Astrocyte (in vitro differentiated cells and primary cell): ENCODE measurements around the gene SMAD7. TPM values are rescaled to one million over a fixed set of nuclear protein-coding genes. Genes with fewer than 3 reads are reported as not detected.

ENCODE experiments used
- DNase-seq: peaks from one replicate; pipeline ENCODE4 v3.0.0-alpha.2; 2010; ENCODE audit warnings: low read depth
- FAIRE-seq: peaks from 2 replicates; lab custom pipeline; 2011; peaks lifted over from hg19 to GRCh38; lab: Jason Lieb, UNC
- H2AFZ ChIP-seq: 2 replicates; pipeline ENCODE4 v1.6.0; 2012; ENCODE audit warnings: low read depth, low read length, inconsistent platforms
- H3K27ac ChIP-seq: 2 replicates; pipeline ENCODE4 v1.5.1; 2011; ENCODE audit warnings: low read depth, low read length, inconsistent platforms
- H3K27me3 ChIP-seq: 2 replicates; pipeline ENCODE4 v1.6.0; 2011; ENCODE audit warnings: low read length, inconsistent platforms; ENCODE audit not compliant: insufficient read depth
- H3K36me3 ChIP-seq: 2 replicates; pipeline ENCODE4 v1.5.1; 2011; ENCODE audit warnings: low read length, inconsistent platforms; ENCODE audit not compliant: insufficient read depth
- H3K4me1 ChIP-seq: 2 replicates; pipeline ENCODE4 v1.5.1; 2011; ENCODE audit warnings: low read length, inconsistent platforms; ENCODE audit not compliant: insufficient read depth
- H3K4me2 ChIP-seq: 2 replicates; pipeline ENCODE4 v1.6.0; 2012; ENCODE audit warnings: low read length, inconsistent platforms
- H3K4me3 ChIP-seq: 2 replicates; pipeline ENCODE4 v1.5.1; 2011; ENCODE audit warnings: low read depth, mild to moderate bottlenecking, low read length, inconsistent platforms; ENCODE audit not compliant: insufficient read depth
- H3K79me2 ChIP-seq: 2 replicates; pipeline ENCODE4 v1.6.0; 2012; ENCODE audit warnings: mild to moderate bottlenecking, low read length, inconsistent platforms; ENCODE audit not compliant: insufficient read depth
- H3K9ac ChIP-seq: 2 replicates; pipeline ENCODE4 v1.6.0; 2012; ENCODE audit warnings: mild to moderate bottlenecking, low read length, inconsistent platforms
- H3K9me3 ChIP-seq: 2 replicates; pipeline ENCODE4 v1.5.1; 2012; ENCODE audit warnings: low read depth, mild to moderate bottlenecking, low read length, inconsistent platforms; ENCODE audit not compliant: insufficient read depth
- H4K20me1 ChIP-seq: 2 replicates; pipeline ENCODE4 v1.6.0; 2012; ENCODE audit warnings: low read length, inconsistent platforms; ENCODE audit not compliant: insufficient read depth
- H3K27ac Mint-ChIP-seq: one replicate; pipeline ENCODE4 v1.8.0; 2021; ENCODE audit warnings: mild to moderate bottlenecking, mixed read lengths; ENCODE audit not compliant: unreplicated experiment
- H3K27me3 Mint-ChIP-seq: one replicate; pipeline ENCODE4 v1.8.0; 2021; ENCODE audit warnings: low read depth, mixed read lengths; ENCODE audit not compliant: unreplicated experiment
- H3K36me3 Mint-ChIP-seq: one replicate; pipeline ENCODE4 v1.8.0; 2021; ENCODE audit warnings: low read depth, mixed read lengths; ENCODE audit not compliant: unreplicated experiment
- H3K4me1 Mint-ChIP-seq: one replicate; pipeline ENCODE4 v1.8.0; 2021; ENCODE audit warnings: low read depth, mixed read lengths; ENCODE audit not compliant: unreplicated experiment
- H3K4me3 Mint-ChIP-seq: one replicate; pipeline ENCODE4 v1.8.0; 2021; ENCODE audit warnings: mild to moderate bottlenecking, moderate library complexity, mixed read lengths; ENCODE audit not compliant: unreplicated experiment
- H3K9me3 Mint-ChIP-seq: one replicate; pipeline ENCODE4 v1.8.0; 2021; ENCODE audit warnings: mild to moderate bottlenecking, mixed read lengths; ENCODE audit not compliant: unreplicated experiment
- EZH2 ChIP-seq: IDR thresholded peaks from 2 replicates; pipeline ENCODE4 v1.6.1; 2012; ENCODE audit warnings: mild to moderate bottlenecking, low read length, inconsistent platforms; ENCODE audit not compliant: insufficient read depth
- total RNA-seq: library from RNA; stranded (reverse); gene quantifications from 2 replicates; pipeline ENCODE4 v1.2.1, GENCODE V29; 2021
- TF ChIP-seq, protein P1 (sequence below): IDR thresholded peaks from 2 replicates; pipeline ENCODE4 v1.5.1; 2011; ENCODE audit warnings: low read depth, mild to moderate bottlenecking, inconsistent platforms, low read length, moderate library complexity; ENCODE audit not compliant: insufficient read depth

The SMAD7 gene
- total RNA-seq, 1 donor from 2014 or later, result 62.9 TPM

DNA sequence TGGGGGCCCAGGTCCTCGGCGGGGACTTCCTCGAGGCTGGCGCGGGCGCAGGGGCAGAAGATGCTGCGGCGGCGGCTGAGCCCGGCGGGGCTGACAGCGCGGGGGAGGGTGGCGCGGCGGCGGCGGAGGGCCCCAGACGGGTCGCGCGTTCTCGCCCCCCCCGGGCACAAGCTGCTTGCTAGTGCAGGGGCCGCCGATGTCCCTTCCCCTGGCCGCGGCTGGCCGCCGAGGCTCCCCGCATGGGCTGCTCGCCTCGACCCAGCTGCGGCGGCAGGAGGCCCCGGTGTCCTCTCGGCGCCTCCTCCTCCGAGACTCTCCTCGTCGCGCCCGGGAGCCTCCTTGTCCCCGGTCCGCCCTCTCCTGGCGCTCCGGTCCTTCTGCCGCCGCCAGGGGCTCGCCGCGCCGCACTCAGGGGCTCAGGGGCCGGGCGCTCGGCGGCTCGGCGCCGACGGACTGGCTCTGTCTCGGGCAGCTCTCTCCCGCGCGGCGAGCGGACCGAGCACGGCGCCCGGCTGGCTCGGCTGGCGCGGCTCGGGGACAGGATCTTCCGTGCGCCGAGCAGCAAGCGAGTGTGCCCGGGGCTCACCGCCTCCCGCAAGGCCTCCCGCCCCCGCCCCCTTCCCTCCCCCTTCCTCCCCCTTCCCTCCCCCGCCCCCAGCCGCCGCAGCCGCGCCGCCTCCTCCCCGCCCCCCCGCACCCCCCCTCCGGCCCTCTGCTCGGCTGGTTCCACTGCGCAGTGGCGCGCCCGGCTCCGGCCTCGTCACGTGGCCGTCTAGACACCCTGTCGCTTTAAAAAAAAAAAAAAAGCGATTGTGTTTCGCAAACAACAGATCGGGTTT is 902 bp upstream of the SMAD7 start:
- Histone ChIP-seq H3K27ac (peak overlapping the region; percentile 98), H3K4me1 (peaks cover 38% of the 10 kb centered on the region), H4K20me1 (peaks cover 44% of the 10 kb centered on the region), H3K4me3 (peak overlapping the region; percentile 99), H2AFZ (no peak overlapping the region), H3K79me2 (peaks cover 51% of the 10 kb centered on the region), H3K4me2 (peak overlapping the region; percentile 100), H3K9me3 (no peaks in the 10 kb centered on the region), H3K27me3 (no peaks in the 10 kb centered on the region), H3K36me3 (peaks cover 17% of the 10 kb centered on the region), H3K9ac (peak overlapping the region; percentile 97)
- Mint-ChIP-seq H3K27me3 (no peaks in the 10 kb centered on the region), H3K27ac (peak overlapping the region; percentile 99), H3K9me3 (no peaks in the 10 kb centered on the region), H3K4me1 (peaks cover 22% of the 10 kb centered on the region), H3K36me3 (peaks cover 28% of the 10 kb centered on the region), H3K4me3 (peak overlapping the region; percentile 98)
- DNase-seq, result peak; percentile 80
- TF ChIP-seq EZH2, result no peak
- TF ChIP-seq, protein P1, sequence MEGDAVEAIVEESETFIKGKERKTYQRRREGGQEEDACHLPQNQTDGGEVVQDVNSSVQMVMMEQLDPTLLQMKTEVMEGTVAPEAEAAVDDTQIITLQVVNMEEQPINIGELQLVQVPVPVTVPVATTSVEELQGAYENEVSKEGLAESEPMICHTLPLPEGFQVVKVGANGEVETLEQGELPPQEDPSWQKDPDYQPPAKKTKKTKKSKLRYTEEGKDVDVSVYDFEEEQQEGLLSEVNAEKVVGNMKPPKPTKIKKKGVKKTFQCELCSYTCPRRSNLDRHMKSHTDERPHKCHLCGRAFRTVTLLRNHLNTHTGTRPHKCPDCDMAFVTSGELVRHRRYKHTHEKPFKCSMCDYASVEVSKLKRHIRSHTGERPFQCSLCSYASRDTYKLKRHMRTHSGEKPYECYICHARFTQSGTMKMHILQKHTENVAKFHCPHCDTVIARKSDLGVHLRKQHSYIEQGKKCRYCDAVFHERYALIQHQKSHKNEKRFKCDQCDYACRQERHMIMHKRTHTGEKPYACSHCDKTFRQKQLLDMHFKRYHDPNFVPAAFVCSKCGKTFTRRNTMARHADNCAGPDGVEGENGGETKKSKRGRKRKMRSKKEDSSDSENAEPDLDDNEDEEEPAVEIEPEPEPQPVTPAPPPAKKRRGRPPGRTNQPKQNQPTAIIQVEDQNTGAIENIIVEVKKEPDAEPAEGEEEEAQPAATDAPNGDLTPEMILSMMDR, result no peak
- no peak for FAIRE-seq

DNA sequence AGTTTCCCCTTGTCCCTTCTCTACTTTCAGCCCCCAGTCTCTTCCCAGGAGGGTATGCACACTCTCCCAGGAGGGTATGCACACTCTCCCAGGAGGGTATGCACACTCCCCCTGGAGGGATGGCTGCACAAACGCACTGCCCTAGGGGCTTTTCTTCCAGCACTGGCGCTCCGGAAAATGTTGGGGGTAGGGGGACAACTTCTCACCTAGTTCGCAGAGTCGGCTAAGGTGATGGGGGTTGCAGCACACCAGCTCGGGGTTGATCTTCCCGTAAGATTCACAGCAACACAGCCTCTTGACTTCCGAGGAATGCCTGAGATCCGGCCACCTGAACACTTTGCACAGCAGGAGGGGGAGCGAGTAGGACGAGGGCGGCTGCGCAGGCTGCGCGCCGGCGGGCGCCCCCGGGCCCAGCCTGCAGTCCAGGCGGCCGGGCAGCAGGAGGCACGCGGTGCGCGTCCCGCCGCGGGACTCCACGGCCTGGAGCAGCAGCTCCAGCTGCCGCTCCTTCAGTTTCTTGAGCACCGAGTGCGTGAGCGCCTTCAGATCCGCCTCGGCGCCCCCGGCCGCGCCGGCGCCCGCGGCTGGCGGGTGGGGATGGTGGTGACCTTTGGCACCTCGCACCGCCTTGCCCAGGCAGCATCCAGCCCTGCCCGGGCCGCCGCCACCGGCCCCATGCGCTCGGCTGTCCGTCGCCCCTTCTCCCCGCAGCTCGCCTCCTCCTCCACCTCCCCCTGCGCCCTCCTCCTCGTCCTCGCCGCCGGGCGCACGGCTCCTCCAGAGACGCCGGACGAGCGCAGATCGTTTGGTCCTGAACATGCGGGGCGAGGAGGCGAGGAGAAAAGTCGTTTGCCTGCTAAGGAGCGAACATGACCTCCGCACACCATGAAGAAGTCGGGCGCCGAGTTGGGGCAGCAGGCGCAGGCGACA is 894 bp downstream of the SMAD7 start:
- no peak overlapping the region for H2AFZ ChIP-seq
- no peaks in the 10 kb centered on the region for H3K27me3 ChIP-seq
- H3K4me3 Mint-ChIP-seq, result peak overlapping the region; percentile 96
- H3K27ac ChIP-seq, result peak overlapping the region; percentile 89
- peaks cover 33% of the 10 kb centered on the region for H3K36me3 Mint-ChIP-seq
- H3K27me3 Mint-ChIP-seq, result no peaks in the 10 kb centered on the region
- peak overlapping the region; percentile 97 for H3K9ac ChIP-seq
- peaks cover 38% of the 10 kb centered on the region for H3K4me1 ChIP-seq
- FAIRE-seq (no peak), DNase-seq (no peak)
- peak overlapping the region; percentile 100 for H3K4me2 ChIP-seq
- peaks cover 27% of the 10 kb centered on the region for H3K36me3 ChIP-seq
- H3K4me3 ChIP-seq, result peak overlapping the region; percentile 99
- H3K4me1 Mint-ChIP-seq, result peaks cover 19% of the 10 kb centered on the region
- peaks cover 62% of the 10 kb centered on the region for H4K20me1 ChIP-seq
- peaks cover 69% of the 10 kb centered on the region for H3K79me2 ChIP-seq
- peak overlapping the region; percentile 97 for H3K27ac Mint-ChIP-seq
- TF ChIP-seq EZH2, result no peak
- TF ChIP-seq, protein P1, result no peak
- no peaks in the 10 kb centered on the region for H3K9me3 Mint-ChIP-seq
- H3K9me3 ChIP-seq, result no peaks in the 10 kb centered on the region
